ENCODE data around the gene TMEM240.
"Not testable (repeated sequence)": the region's sequence is repeated elsewhere in the genome, so short reads cannot be mapped to it uniquely, and the experiment has no call there.

Gene TMEM240

GRCh38 chr1:1494311-1494710, 46.1 kb downstream of the TMEM240 start:
- peaks cover 36% of the 10 kb centered on the region for H3K36me3 ChIP-seq (ENCODE audit: insufficient read depth, low read depth, low read length)
- not testable (repeated sequence) for H3K9ac ChIP-seq (ENCODE audit: low read depth, low read length); H3K9me3 ChIP-seq (ENCODE audit: insufficient read depth, low read depth, low read length); H3K4me3 ChIP-seq (ENCODE audit: low read length); H3K27me3 ChIP-seq (ENCODE audit: insufficient read depth, low read length); H3K4me1 ChIP-seq (ENCODE audit: insufficient read depth, low read length); H3K27ac ChIP-seq (ENCODE audit: low read length)

- H3K27ac ChIP-seq (ENCODE audit: low read length) = no peak overlapping the region
- peaks cover 4% of the 10 kb centered on the region; the same call in 1 of the 2 replicates for H3K9me3 ChIP-seq (ENCODE audit: insufficient read depth, low read depth, low read length)
- no peak overlapping the region for H3K9ac ChIP-seq (ENCODE audit: low read depth, low read length)
- H3K27me3 ChIP-seq (ENCODE audit: insufficient read depth, low read length) = no peaks in the 10 kb centered on the region
- no peaks in the 10 kb centered on the region for H3K4me1 ChIP-seq (ENCODE audit: insufficient read depth, low read length)
- H3K4me3 ChIP-seq (ENCODE audit: low read length) = no peak overlapping the region
- H3K36me3 ChIP-seq (ENCODE audit: insufficient read depth, low read depth, low read length) = peaks cover 57% of the 10 kb centered on the region
These were observed 48.8 kb downstream of the TMEM240 start for GRCh38 chr1:1491601-1492000.

- peaks cover 57% of the 10 kb centered on the region for H3K36me3 ChIP-seq (ENCODE audit: insufficient read depth, low read depth, low read length)
- H3K9me3 ChIP-seq (ENCODE audit: insufficient read depth, low read depth, low read length) = peaks cover 4% of the 10 kb centered on the region; the same call in 1 of the 2 replicates
- no peak overlapping the region for H3K4me3 ChIP-seq (ENCODE audit: low read length)
- H3K4me1 ChIP-seq (ENCODE audit: insufficient read depth, low read length) = no peaks in the 10 kb centered on the region
- no peaks in the 10 kb centered on the region for H3K27me3 ChIP-seq (ENCODE audit: insufficient read depth, low read length)
- H3K27ac ChIP-seq (ENCODE audit: low read length) = no peak overlapping the region
- H3K9ac ChIP-seq (ENCODE audit: low read depth, low read length) = no peak overlapping the region
These were observed 49.7 kb downstream of the TMEM240 start for GRCh38 chr1:1490633-1491230.

DNA sequence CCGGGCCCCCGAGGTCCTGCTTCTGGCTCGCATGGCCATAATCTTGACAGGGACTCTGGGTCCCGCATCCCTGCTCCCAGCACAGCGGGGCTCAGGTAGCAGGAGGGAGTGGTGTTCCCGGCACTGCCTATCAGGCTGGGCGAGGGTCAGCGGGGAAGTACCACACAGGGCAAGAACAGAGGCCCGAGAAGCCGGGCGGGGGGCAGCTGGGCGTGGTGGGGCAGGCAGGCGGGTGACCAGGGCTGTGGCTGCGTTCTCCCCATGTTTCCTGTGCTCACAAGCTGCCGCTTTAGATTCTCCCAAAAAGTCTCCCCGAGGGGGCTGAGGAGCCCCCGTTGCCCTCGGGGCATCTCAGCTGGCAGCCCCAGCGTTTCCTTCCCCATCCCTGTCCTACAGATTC, 50.6 kb downstream of the TMEM240 start:
- Histone ChIP-seq H3K27me3 (ENCODE audit: insufficient read depth, low read length) (no peaks in the 10 kb centered on the region), H3K9ac (ENCODE audit: low read depth, low read length) (no peak overlapping the region), H3K27ac (ENCODE audit: low read length) (no peak overlapping the region), H3K9me3 (ENCODE audit: insufficient read depth, low read depth, low read length) (peaks cover 4% of the 10 kb centered on the region; the same call in 1 of the 2 replicates), H3K4me3 (ENCODE audit: low read length) (no peak overlapping the region), H3K4me1 (ENCODE audit: insufficient read depth, low read length) (no peaks in the 10 kb centered on the region), H3K36me3 (ENCODE audit: insufficient read depth, low read depth, low read length) (peaks cover 57% of the 10 kb centered on the region)

GRCh38 chr1:1489231-1489630, 51.2 kb downstream of the TMEM240 start:
- no peak overlapping the region for H3K9ac ChIP-seq (ENCODE audit: low read depth, low read length)
- H3K4me3 ChIP-seq (ENCODE audit: low read length) = no peak overlapping the region
- peaks cover 59% of the 10 kb centered on the region for H3K36me3 ChIP-seq (ENCODE audit: insufficient read depth, low read depth, low read length)
- no peaks in the 10 kb centered on the region for H3K27me3 ChIP-seq (ENCODE audit: insufficient read depth, low read length)
- no peak overlapping the region for H3K27ac ChIP-seq (ENCODE audit: low read length)
- peaks cover 4% of the 10 kb centered on the region; the same call in 1 of the 2 replicates for H3K9me3 ChIP-seq (ENCODE audit: insufficient read depth, low read depth, low read length)
- no peaks in the 10 kb centered on the region for H3K4me1 ChIP-seq (ENCODE audit: insufficient read depth, low read length)

DNA sequence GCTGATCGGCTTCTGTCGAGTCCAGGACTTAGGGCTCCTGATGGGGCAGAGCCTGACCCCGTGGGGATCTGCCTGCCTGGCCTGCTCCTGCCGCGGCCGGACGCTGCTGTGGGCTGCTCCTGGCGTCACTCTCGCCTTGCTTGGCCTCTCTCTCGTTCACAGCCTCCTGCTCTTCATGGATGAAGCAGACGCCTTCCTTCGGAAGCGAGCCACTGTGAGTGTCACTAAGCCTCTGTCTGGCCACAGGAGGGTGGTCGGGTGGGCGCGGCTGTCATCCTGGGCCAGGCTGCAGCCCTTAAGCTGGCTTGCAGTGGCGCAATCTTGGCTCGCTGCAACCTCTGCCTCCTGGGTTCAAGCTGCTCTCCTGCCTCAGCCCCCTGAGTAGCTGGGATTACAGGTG, 52.7 kb downstream of the TMEM240 start:
- H3K36me3 ChIP-seq (ENCODE audit: insufficient read depth, low read depth, low read length) = peaks cover 68% of the 10 kb centered on the region
- peaks cover 4% of the 10 kb centered on the region; the same call in 1 of the 2 replicates for H3K9me3 ChIP-seq (ENCODE audit: insufficient read depth, low read depth, low read length)
- no peak overlapping the region for H3K27ac ChIP-seq (ENCODE audit: low read length)
- no peaks in the 10 kb centered on the region for H3K4me1 ChIP-seq (ENCODE audit: insufficient read depth, low read length)
- H3K9ac ChIP-seq (ENCODE audit: low read depth, low read length) = no peak overlapping the region
- H3K27me3 ChIP-seq (ENCODE audit: insufficient read depth, low read length) = no peaks in the 10 kb centered on the region
- H3K4me3 ChIP-seq (ENCODE audit: low read length) = no peak overlapping the region

- peaks cover 61% of the 10 kb centered on the region for H3K36me3 ChIP-seq (ENCODE audit: insufficient read depth, low read depth, low read length)
- H3K27me3 ChIP-seq (ENCODE audit: insufficient read depth, low read length) = not testable (repeated sequence)
These were observed 54.6 kb downstream of the TMEM240 start for GRCh38 chr1:1485755-1486317.

GRCh38 chr1:1484976-1485750, 55.3 kb downstream of the TMEM240 start:
- H3K4me1 ChIP-seq (ENCODE audit: insufficient read depth, low read length); H3K9me3 ChIP-seq (ENCODE audit: insufficient read depth, low read depth, low read length); H3K27me3 ChIP-seq (ENCODE audit: insufficient read depth, low read length); H3K4me3 ChIP-seq (ENCODE audit: low read length); H3K9ac ChIP-seq (ENCODE audit: low read depth, low read length); H3K27ac ChIP-seq (ENCODE audit: low read length): not testable (repeated sequence)
- peaks cover 59% of the 10 kb centered on the region for H3K36me3 ChIP-seq (ENCODE audit: insufficient read depth, low read depth, low read length)

More at GRCh38 chr1:1485755-1486317, 54.6 kb downstream of the TMEM240 start:
- H3K4me1 ChIP-seq (ENCODE audit: insufficient read depth, low read length); H3K4me3 ChIP-seq (ENCODE audit: low read length); H3K9me3 ChIP-seq (ENCODE audit: insufficient read depth, low read depth, low read length); H3K27ac ChIP-seq (ENCODE audit: low read length); H3K9ac ChIP-seq (ENCODE audit: low read depth, low read length): not testable (repeated sequence)

All from iPS-20b (cell line).